Measurements from ENCODE around the gene RALGAPB. TPM values are rescaled to one million over a fixed set of nuclear protein-coding genes. Genes with fewer than 3 reads are reported as not detected.

The RALGAPB gene
- total and polyA plus RNA-seq, 2 of the 13 experiments (the other 11 are each of a cell fraction or from before 2014, with no cell fraction given) = 17.6 to 30.6 TPM

GRCh38 chr20:38434770-38435554, 37.7 kb upstream of the RALGAPB start, which contains the start of gene SNHG17 (continued):
- peak; percentile 98 for TF ChIP-seq CCAR2 (optimal IDR thresholded peaks at IDR 0.05; ENCODE audit: low read depth, low read length)
- TF ChIP-seq ZNF382 (CRISPR knock-in tag; IDR thresholded peaks at IDR 0.05; ENCODE audit: borderline replicate concordance) = no peak
- peak; percentile 99 for TF ChIP-seq ZNF550 (CRISPR knock-in tag; IDR thresholded peaks at IDR 0.05; ENCODE audit: borderline replicate concordance)
- peak; percentile 94 for TF ChIP-seq SRSF1 (optimal IDR thresholded peaks at IDR 0.05; ENCODE audit: low read depth, low read length)
- peak; percentile 100 for TF ChIP-seq TOPORS (CRISPR knock-in tag; IDR thresholded peaks at IDR 0.05)
- no peak; the same call in none of the 2 replicates for TF ChIP-seq MAZ (IDR thresholded peaks at IDR 0.05; ENCODE audit: borderline replicate concordance, low read depth, low read length)
- TF ChIP-seq MAZ (CRISPR knock-in tag; IDR thresholded peaks at IDR 0.05; ENCODE audit: low read depth) = peak; percentile 94
- TF ChIP-seq SKIL (CRISPR knock-in tag; IDR thresholded peaks at IDR 0.05; ENCODE audit: borderline replicate concordance) = peak; percentile 82; the same call in 1 of the 2 replicates
- TF ChIP-seq ZNF350 (CRISPR knock-in tag; IDR thresholded peaks at IDR 0.05; ENCODE audit: borderline replicate concordance, low read depth) = peak; percentile 100
- TF ChIP-seq ZNF562 (CRISPR knock-in tag; IDR thresholded peaks at IDR 0.05; ENCODE audit: borderline replicate concordance) = peak; percentile 92
- peak; percentile 100 for TF ChIP-seq ZNF547 (CRISPR knock-in tag; IDR thresholded peaks at IDR 0.05)
- peak; percentile 100 for TF ChIP-seq CTCF (CRISPR knock-in tag; IDR thresholded peaks at IDR 0.05)
- peak; percentile 31; the same call in 1 of the 2 replicates for TF ChIP-seq MAFF (IDR thresholded peaks at IDR 0.05; ENCODE audit: low read depth, low read length)
- peak; percentile 100 for TF ChIP-seq U2AF1 (optimal IDR thresholded peaks at IDR 0.05; ENCODE audit: low read depth, low read length)
- peak; percentile 87 for TF ChIP-seq ZSCAN22 (CRISPR knock-in tag; IDR thresholded peaks at IDR 0.05)
- peak; percentile 95 for TF ChIP-seq ZBED4 (CRISPR knock-in tag; IDR thresholded peaks at IDR 0.05; ENCODE audit: borderline replicate concordance)
- TF ChIP-seq PITX1 (CRISPR knock-in tag; IDR thresholded peaks at IDR 0.05) = peak; percentile 98
- TF ChIP-seq MIER3 (CRISPR knock-in tag; IDR thresholded peaks at IDR 0.05; ENCODE audit: borderline replicate concordance) = peak; percentile 100
- peak; percentile 84 for TF ChIP-seq BCL6 (CRISPR knock-in tag; IDR thresholded peaks at IDR 0.05)
- TF ChIP-seq ZFP36L2 (CRISPR knock-in tag; IDR thresholded peaks at IDR 0.05) = no peak
- TF ChIP-seq TARDBP (CRISPR knock-in tag; IDR thresholded peaks at IDR 0.05) = peak; percentile 100
- TF ChIP-seq FLYWCH1 (CRISPR knock-in tag; IDR thresholded peaks at IDR 0.05) = peak; percentile 97
- TF ChIP-seq MYC (CRISPR knock-in tag; IDR thresholded peaks at IDR 0.05; ENCODE audit: borderline replicate concordance) = peak; percentile 100
